Prostate gland (tissue), 2 donors: ENCODE data around the gene PICALM.

Experiments
- POLR2AphosphoS5 ChIP-seq: sonication (generic); formaldehyde crosslinking; IDR thresholded peaks from one replicate; pipeline ENCODE4 v1.6.1; 2017; ENCODE audit warnings: antibody characterized with exemption
- TF ChIP-seq, protein P1 (sequence below), 4 experiments: fragments of 200-600 bp in 2 of 4; fragments of 450-650 bp in 2 of 4; sonication (generic) in 2 of 4; IDR thresholded peaks; 1 replicate in 3 of 4; 2 replicates in 1 of 4; pipeline ENCODE4 v1.5.1; 2016 to 2019; ENCODE audit warnings: antibody characterized with exemption in 4 of 4, mild to moderate bottlenecking in 2 of 4, moderate library complexity in 2 of 4

DNA sequence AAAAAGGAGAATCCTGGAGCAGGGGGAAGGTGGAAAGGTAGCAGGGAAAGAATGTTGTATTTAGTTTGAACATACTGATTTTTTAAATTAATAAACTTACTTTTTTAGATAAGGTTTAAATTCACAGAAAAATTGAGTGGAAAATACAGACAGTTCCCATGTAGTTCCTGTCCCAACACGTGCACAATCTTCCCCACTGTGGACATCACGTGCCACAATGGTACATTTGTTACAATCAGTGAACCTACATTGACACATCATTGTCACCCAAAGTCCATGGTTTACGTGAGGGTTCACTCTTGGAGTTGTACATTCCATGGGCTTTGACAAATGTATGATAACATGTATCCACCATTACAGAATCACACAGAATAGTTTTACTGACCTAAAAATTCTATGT lies 10.5 kb upstream of the PICALM start:
- TF ChIP-seq, protein P1, sequence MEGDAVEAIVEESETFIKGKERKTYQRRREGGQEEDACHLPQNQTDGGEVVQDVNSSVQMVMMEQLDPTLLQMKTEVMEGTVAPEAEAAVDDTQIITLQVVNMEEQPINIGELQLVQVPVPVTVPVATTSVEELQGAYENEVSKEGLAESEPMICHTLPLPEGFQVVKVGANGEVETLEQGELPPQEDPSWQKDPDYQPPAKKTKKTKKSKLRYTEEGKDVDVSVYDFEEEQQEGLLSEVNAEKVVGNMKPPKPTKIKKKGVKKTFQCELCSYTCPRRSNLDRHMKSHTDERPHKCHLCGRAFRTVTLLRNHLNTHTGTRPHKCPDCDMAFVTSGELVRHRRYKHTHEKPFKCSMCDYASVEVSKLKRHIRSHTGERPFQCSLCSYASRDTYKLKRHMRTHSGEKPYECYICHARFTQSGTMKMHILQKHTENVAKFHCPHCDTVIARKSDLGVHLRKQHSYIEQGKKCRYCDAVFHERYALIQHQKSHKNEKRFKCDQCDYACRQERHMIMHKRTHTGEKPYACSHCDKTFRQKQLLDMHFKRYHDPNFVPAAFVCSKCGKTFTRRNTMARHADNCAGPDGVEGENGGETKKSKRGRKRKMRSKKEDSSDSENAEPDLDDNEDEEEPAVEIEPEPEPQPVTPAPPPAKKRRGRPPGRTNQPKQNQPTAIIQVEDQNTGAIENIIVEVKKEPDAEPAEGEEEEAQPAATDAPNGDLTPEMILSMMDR (IDR thresholded peaks at IDR 0.05), result no peak
- TF ChIP-seq POLR2AphosphoS5, result no peak
